ENCODE data around the gene SAMD5.

- TF ChIP-seq, protein P1, sequence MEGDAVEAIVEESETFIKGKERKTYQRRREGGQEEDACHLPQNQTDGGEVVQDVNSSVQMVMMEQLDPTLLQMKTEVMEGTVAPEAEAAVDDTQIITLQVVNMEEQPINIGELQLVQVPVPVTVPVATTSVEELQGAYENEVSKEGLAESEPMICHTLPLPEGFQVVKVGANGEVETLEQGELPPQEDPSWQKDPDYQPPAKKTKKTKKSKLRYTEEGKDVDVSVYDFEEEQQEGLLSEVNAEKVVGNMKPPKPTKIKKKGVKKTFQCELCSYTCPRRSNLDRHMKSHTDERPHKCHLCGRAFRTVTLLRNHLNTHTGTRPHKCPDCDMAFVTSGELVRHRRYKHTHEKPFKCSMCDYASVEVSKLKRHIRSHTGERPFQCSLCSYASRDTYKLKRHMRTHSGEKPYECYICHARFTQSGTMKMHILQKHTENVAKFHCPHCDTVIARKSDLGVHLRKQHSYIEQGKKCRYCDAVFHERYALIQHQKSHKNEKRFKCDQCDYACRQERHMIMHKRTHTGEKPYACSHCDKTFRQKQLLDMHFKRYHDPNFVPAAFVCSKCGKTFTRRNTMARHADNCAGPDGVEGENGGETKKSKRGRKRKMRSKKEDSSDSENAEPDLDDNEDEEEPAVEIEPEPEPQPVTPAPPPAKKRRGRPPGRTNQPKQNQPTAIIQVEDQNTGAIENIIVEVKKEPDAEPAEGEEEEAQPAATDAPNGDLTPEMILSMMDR (IDR thresholded peaks at IDR 0.05): no peak
- no peak for TF ChIP-seq POLR2A (IDR thresholded peaks at IDR 0.05)
- no peak for TF ChIP-seq EP300 (IDR thresholded peaks at IDR 0.05)
Observed at GRCh38 chr6:147587907-147588306, 79.4 kb downstream of the SAMD5 start.

Measured in suprapubic skin (tissue), 3 donors.